Stimulated activated CD4-positive, alpha-beta T cell treated with anti-CD3 and anti-CD28 coated beads, Interleukin-4, amount 100 ng/mL, for 48 hours (primary cell): ENCODE measurements around the gene ARHGAP9.

ENCODE experiments used
- DNase-seq, 2 donors: peaks; one replicate each; pipeline ENCODE4 v3.0.0-alpha.2; 2020; ENCODE audit warnings: low read depth in 2 of 2

ARHGAP9 gene

DNA sequence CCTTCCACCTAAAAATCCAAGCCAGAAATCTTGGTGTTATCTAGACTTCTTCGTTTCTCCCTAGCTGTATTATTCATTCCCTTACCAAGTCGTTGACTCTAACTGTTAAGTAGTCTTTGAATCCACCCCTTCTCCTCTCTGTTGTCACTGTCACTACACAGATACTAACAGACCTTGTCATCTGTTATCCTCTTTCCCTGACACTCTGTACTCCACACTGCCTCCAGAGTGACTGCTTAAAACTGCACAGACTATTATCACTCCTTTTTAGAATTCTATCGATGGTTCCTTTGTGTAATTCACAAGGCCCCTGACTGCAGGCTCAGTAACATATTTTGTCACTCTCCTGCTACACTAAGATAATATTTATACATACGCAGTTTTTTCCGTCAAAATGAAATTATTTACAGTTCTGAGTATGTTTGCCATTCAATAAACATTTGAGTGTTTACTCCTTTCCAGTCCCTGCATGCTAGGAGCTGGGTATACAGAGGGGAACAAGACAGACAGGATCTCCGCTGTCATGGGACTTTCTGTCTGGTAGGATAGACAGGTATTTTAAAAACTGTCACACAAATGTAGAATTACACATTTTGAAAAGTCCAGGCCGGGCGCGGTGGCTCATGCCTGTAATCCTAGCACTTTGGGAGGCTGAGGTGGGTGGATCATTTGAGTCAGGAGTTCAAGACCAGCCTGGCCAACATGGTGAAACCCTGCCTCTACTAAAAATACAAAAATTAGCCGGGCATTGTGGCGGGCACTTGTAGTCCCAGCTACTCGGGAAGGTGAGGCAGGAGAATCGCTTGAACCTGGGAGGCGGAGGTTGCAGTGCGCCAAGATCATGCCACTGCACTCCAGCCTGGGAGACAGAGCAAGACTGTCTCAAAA lies 12.0 kb upstream of the ARHGAP9 start:
- DNase-seq = no peak

DNA sequence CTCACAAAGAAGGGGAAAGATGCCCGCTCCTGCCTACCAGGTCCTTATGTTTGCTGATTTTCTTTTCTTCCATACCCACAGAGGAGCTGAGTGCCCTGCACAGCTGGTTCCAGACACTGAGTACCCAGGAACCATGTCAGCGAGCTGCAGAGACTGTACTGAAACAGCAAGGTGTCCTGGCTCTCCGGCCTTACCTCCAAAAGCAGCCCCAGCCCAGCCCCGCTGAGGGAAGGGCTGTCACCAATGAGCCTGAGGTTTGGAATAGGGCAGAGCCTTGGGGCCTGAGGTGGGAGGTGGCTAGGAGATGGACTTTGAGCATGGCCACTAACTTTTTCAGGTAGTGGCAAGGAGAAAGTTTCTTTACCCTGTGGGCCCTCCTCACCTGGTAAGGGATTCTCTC lies 10.5 kb upstream of the ARHGAP9 start:
- DNase-seq = no peak

DNA sequence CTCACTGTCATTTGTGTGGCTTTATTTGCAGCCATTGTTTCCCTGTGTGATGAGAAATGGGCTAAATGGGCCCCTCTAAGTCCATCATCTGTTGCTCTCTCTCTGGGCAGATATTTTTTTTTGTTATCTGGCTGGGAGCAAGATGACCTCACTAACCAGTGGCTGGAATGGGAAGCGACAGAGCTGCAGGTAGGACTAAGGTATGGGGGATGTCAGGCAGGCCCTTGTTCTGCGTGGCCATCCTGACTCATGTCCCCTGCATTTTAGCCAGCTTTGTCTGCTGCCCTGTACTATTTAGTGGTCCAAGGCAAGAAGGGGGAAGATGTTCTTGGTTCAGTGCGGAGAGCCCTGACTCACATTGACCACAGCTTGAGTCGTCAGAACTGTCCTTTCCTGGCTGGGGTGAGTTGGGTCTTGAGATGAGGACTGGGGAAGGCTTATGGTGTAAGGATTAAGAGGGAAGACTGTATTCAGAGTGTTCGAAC lies 9.5 kb upstream of the ARHGAP9 start:
- DNase-seq = no peak

DNA sequence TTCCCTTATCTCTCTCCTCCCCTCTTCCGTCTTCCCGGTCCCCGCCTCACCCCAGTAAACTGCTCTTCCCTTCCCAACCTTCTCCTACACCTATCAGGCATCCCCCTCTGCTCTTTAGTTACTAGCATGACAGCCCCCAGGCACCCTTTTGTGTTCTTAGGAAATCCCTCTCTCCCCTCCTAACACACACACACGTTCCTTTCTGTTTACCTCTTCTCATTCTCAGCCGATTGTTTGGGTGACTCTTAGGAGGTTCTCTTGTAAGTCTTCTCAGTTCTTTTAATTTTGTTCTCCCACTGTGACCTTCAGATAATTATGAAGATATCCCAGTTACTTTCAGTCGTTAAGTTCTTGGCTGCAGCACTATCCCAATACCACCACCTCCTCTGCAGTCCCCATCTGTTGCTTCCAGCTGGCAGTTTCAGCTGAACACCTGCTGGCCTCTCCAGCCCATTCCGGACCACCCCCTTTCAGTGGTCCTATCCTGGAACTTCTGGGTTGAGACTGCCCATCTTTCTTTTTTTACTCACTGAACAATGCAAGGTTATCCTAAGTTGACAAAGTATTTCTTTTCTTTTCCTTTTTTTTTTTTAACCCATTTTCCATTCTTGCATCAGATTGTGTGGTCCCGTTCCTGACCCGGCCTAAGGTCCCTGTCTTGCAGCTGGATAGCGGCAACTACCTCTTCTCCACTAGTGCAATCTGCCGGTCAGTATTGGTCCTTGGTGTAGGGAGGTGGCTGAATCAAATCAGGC lies 8.9 kb upstream of the ARHGAP9 start:
- DNase-seq = no peak

DNA sequence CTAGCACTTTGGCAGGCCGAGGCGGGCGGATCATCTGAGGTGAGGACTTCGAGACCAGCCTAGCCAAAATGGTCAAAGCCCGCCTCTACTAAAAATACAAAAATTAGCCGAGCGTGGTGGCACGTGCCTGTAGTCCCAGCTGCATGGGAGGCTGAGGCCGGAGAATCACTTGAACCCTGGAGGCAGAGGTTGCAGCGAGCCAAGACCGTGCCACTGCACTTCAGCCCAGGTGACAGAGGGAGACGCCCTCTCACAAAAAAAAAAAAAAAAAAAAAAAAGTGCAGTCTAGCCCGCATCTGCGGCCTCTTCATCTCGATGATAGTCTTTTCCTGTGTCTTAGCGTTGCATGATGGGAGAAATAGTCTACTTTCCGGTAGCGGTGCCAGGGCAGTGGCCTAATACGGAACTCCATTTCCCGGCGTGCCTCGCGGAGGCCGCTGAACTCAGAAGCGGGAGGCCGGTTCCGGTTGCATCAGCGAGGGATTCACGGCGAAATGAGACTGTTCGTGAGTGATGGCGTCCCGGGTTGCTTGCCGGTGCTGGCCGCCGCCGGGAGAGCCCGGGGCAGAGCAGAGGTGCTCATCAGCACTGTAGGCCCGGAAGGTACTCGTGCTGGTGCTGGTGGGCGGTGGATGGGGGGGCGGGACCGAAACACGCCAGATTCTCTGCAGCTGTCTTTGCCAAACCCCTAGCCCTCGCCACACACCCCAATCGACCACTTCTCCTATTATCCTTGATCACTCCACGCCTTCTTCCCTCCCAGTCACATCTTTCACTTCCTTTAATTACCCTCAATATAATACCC lies 8.1 kb upstream of the ARHGAP9 start, which contains the start of gene MARS1:
TSS of gene MARS1 (plus strand) at position 472 of the 805 bp plus-strand sequence. CDS start at position 495, 23 bp downstream.
- DNase-seq = peak; percentile 84 to 89

DNA sequence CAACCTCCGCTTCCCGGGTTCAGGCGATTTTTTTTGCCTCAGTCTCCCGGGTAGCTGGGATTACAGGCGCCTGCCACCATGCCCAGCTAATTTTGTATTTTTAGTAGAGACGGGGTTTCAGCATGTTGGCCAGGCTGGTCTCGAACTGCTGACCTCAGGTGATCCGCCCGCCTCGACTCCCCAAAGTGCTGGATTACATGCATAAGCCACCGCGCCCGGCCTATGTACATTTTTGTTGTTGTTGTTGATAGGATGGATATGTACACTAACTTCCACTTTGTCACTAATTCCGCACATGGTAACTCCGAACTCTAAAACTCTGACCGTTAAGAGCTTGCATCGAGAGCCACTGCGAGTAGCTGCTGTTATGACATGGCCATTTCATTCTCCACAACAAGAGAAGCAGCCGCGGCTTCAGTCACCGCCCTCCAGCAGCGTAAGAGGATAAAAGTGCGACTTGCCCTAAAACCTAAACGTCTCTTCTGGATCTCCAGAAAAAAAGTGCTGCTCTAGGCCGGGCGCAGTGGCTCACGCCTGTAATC lies 7.5 kb upstream of the ARHGAP9 start:
- no peak for DNase-seq

DNA sequence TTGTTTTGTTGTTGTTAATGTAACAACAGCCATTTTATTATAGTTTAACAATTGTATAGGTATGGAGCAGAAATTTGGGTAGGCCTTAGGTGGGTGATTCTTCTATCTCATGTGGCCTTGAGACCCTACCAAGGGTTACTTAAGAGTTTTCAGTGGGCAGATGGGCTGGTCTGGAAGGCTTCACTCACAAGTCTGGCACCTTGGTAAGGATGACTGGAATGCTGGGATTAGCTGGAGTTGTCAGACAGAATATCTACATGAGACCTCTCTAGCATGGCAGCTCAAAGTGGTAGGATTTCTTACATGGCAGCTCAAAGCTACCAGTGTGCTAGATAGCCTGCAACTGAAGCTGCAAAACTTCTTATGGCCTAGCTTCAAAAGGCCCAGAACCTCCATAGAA lies 6.0 kb upstream of the ARHGAP9 start:
- no peak for DNase-seq

DNA sequence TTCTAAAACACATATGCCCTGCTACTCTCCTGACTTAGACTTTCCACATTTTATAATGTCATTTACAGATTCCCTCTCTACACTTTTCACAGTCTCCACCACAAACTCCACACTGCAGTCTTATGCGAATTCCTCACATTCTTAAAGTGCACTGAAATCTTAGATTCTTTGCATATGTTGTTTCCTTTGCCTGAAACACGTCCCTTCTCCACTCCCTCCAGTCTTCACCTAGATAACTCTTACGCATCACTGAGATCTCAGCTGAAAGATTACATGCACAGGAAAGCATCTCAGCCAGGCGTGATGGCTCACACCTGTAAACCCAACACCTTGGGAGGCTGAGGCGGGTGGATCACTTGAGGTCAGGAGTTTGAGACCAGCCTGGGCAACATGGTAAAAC lies 3.8 kb upstream of the ARHGAP9 start:
- DNase-seq = no peak

DNA sequence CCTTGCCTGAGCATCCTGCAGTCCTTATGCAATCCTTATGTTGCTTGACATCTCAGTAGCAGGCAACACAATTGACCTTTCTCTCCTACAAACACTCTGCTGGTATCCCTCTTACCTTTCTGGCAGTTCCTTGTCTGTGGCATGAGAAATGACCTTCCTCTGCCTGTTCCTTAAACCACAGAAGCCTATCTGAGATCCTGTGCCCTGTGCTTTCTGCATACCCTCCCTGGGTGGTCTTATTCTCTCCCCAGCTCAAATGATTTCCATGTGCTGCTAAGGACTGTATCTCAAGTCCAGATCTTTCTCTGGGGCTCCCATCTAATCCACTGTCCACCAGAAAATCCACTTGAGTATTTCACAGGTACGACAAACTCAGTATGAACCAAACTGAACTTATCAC lies 2.0 kb upstream of the ARHGAP9 start:
- DNase-seq = no peak

DNA sequence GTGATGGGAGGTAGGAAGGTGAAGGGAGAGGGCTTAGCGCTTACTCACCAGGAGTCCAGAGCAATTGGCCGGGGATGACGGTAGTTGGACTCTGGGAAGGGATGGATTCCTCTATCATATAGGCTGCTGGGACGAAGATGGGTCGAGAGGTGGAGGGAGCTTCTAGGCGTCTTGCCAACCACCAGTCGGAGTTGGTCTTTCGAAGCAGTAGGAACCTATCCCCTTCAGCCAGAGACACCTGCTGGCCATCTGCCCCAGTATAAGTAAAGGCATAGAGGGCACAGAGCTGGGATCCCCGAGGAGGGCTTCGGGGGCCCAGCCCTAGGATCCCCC lies 657 bp downstream of the ARHGAP9 start:
- no peak for DNase-seq

DNA sequence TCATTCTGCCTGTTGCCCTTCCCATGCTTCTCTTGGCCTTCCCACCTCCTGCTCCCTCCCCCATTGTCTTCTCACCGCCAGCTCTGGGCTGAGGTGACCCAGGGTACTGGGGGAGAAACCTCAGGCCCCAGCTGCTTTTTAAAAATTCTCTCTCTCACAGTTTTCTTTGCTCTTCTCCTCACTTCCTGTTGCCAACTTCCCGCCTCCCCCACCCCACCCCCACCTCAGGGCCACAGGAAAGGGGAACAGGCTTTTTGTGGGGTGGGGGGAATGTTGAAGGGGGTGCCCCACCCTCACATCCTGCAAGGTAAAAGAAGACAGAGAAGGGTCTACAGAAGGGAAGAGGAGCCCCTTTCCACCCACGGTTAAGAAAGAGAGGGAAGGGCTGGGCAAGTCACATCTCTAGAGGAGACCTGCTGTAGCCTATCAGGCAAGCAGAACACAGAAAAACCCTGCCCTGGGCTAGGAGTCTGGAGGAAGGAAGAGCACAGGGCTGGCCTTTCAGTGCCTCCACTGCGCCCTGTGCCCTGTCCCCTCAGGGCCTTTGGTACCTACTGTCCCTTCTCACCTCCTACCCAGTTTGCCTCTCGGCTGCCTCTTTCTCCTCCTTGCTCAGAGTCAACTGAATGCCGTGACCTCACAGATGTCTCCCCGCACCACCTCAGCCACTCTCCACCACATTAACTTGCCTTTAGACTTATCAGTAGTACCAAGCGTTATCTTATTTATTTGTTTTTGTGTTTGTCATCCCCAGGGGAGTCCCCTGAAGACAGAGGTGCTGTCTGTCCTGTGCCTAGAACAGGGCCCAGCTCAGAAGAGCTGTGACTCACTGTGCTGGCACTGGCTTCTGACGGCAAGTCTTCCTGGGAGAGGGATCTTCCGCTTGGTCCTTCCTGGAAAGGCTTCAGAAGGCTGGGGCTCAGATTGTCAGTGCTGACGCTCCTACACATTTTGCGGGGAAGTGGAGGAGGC lies 1.7 kb downstream of the ARHGAP9 start:
- no peak for DNase-seq

DNA sequence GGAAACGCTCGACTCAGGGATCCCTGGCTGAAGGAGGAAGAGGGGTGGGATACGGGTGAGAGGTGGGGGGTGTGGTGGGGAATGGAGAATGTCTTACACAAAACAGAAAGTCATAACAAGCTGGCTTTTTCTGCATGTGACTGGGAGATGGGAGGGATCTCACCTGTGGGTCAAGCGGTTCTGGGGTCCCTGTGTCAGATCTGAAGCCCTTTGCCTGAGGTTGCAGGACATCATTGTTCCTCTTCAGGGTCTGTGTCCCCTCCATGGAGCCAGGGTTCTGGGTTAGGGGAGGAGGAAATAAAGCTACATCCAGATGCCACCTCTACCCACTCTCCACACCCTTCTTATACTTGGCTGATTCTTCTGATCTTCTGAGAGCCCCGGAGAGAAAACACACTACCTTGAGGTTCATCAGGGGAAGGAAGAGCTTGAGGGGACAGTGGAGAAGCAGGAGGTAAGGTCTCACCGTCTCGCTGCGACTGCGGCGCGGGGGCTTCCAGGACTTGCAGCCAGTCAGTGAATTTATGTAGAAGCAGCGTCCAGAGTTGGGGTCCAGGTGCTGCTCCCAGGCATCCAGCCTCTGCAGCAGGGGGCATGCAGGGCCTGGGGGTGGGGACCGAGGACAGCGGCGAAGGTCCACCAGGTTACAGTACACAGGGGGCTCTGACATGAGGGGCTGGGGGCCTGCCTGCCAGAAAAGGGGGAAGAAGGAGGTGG lies 2.5 kb downstream of the ARHGAP9 start:
- DNase-seq = no peak

DNA sequence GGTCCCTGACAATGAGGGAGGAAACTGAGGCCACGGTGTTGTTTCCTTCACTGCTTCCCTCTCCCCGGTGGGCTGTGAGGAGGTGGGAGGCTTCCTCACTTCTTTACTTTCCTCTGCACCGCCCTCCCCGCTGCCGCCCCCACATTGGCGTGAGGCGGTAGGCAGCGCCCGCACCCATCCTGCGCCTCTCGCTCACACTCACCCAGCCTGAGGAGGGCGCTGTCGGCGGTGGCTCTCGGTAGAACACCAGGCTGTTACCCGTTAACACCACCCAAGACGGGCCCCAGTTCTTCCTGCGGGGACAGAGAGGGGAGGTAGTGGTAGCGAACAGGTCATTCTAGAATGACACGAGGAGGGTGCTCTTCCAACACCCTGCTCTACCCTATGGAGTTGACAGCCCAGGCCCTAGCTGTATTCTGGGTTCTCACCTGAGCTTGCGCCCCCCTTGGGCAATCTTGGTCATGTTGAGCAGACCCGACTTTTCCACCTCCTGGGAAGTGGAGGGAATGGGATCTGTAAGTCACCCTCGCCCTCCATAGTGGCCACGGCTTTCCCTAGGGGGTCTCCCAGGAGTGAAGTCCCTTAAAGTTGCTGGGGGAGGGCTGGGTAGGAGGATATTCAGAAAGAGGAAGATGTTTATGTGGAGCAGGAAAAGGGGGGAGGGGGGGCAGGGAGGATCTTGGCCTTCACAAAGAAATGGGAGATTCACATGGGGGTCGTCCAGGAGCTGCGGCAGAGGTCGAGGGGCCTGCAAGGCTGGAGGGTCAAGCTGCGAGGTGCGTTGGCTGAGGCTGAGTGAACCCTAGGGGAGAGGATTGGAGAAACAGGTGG lies 3.3 kb downstream of the ARHGAP9 start:
- peak; percentile 80 to 81 for DNase-seq

DNA sequence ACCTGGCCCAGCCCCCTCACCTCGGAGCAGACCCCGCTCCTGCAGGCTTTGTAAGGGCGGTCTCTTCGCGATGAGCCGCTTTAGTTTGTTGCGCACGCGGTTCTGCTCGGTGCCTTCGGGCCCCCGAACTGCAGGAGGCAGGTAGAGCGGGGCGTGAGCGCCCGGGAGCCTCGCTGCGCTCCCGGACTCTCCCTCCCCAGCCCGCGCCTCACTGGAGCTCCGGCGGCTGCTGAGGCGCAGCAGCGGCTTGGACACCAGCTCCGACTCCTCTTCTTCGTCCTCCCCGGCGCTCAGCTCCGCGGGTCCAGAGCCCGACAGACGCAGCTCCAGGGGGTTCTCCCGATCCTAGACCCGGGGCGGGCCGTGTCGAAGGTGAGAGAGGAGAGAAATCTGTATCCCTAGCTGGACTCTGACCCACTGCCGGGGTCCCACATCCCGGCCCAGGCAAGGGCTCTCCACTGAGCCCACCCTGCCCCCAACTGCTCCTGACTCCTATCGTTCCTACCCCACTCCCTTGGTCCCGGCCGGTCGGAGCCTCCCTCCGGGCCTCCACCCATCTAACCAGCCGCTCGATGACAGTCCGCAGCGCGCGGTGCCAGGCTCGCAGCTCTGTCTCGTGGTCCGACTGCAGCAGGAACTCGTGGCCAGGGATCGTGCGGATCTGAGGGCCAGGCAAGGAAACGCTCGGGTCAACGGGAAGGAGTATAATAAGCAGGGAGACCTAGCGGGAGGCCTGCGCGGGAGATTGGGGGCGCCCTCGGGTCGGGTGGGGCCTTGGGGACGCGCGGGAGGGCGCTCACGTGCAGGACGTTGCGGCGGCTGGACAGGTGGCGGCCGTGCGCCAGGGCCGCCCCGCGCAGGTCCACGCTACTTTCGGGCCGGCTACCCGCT lies 4.2 kb downstream of the ARHGAP9 start:
- no peak for DNase-seq

DNA sequence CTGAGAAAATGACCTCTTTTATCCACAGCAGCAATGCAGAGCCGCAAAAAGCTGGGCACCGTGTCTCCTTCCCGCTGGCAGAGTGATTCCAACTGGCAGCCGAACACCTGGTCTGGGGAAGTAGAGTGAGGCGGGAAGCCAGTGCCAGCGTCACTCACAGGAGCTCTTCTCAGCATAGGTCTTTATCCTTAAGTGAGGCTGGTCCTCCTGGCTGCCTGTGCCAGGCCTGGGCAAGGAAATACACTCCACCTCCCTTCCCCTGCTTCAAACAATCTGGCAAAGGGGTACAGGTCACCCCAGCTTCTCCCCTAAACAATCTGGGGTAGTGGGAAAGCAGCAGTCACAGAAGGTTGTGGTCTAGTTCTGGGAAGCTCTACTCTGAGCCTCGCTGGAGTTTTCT lies 4.8 kb downstream of the ARHGAP9 start:
- no peak for DNase-seq

DNA sequence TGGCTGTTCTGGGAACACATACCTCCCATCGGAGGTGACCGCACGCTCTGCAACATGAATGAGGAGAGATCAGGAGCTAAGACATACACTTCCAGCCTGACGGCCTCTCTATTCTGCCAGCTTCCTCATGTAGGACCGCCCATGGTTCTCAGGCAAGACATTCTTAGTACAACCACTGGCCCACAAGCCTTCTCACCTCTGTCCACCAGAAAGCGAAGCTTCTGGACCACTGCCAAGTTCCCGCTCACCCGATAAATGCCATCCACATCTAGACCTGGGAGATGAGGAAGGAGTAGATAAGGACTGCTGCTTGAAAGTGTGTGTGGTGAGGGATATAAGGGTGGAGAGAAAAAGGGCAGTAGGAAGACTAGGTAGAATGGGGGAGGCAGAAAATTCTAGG lies 5.2 kb downstream of the ARHGAP9 start:
- no peak for DNase-seq

DNA sequence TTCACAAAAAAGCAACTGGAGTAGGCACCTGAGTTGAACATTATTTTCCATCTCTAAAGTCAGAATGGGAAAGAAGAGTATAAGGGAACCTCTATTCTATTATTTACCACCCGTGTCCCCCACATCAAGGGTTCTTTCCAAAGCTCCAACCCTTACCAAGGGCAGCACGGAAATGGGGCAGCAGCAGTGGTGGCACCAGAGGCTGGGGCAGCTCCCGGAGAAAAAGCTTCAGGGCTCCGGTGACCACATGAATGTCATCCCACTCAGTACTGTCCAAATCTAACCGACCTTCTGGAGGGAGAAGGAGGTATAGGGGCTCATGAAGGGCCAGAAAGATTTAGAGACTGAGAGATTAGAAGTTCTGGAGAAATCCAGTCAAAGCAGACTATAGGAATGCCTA lies 5.8 kb downstream of the ARHGAP9 start:
- no peak for DNase-seq

DNA sequence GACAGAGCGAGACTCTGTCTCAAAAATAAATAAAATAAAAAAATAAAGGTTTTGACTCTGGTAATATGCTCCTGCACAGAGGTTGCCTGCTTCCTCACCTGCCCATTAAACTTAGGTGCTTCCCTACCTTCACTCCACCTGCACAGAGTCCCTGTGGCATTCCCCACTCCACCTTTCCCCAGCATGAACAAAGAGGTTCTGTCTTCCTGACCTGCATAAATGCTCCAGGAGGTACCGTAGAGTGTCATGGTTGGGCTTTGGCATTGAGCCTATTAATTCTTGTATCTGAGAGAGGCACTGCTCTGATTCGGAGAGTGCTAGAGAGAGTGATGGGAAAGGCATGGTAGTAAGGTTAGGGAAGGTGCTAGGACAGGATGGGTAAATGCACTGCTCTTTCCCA lies 6.3 kb downstream of the ARHGAP9 start:
- DNase-seq = no peak
